GM13976 (cell line): ENCODE results near the gene CALML6.
"Not testable (repeated sequence)": the region's sequence is repeated elsewhere in the genome, so short reads cannot be mapped to it uniquely, and the experiment has no call there.

Experiments used
- DNase-seq: peaks from one replicate; pipeline ENCODE4 v3.0.0; 2012; ENCODE audit warnings: low spot score
- in situ Hi-C: fragments of 300-500 bp; cut with MboI; formaldehyde crosslinking; loops from one replicate; pipeline ENCODE4 v1.12.0; 2022; ENCODE audit warnings: low sequenced_read_pairs, mixed read lengths, inconsistent platforms; ENCODE audit not compliant: unreplicated experiment
- TF ChIP-seq, protein P1 (sequence below): IDR thresholded peaks from 2 replicates; pipeline ENCODE4 v1.5.1; 2012; ENCODE audit warnings: borderline replicate concordance, mild to moderate bottlenecking; ENCODE audit not compliant: insufficient read depth; ENCODE audit errors: extremely low read depth, missing control alignments, control extremely low read depth

The CALML6 gene

DNA sequence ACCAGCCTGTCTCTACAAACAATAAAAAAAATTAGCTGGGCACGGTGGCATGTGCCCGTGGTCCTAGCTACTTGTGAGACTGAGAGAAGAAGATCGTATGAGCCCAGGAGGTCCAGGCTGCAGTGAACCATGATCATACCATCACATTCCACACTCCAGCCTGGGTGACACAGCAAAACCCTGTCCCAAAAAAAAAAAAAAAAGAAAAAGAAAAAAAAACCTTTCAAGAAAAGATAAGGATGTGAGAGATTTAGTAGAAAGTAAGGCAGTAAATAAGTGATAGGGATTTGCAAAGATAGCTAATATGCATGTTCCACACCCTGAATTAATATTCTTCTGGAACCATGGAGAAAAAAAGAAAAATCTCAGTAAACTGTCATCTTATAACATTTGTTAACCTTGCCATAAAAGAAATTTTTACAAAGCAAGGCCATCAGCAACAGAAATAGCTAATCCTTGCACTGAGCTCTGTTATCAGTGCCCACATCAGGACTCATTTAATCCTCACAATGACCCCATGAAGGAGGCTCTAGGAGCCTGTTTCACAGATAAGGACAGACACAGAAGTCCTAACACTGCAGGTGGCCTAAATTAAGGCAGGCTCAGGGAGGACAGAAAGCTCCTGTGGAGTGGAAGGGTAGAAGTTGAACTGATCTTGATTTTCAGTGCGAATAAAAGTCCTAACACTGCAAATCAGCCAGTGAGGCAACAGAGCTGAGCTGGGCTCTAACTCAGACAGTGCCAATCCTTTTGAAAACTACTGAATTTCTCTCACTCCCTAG is 31.8 kb upstream of the CALML6 start:
- DNase-seq: no peak
- in situ Hi-C loops: no loop called here
- TF ChIP-seq, protein P1, sequence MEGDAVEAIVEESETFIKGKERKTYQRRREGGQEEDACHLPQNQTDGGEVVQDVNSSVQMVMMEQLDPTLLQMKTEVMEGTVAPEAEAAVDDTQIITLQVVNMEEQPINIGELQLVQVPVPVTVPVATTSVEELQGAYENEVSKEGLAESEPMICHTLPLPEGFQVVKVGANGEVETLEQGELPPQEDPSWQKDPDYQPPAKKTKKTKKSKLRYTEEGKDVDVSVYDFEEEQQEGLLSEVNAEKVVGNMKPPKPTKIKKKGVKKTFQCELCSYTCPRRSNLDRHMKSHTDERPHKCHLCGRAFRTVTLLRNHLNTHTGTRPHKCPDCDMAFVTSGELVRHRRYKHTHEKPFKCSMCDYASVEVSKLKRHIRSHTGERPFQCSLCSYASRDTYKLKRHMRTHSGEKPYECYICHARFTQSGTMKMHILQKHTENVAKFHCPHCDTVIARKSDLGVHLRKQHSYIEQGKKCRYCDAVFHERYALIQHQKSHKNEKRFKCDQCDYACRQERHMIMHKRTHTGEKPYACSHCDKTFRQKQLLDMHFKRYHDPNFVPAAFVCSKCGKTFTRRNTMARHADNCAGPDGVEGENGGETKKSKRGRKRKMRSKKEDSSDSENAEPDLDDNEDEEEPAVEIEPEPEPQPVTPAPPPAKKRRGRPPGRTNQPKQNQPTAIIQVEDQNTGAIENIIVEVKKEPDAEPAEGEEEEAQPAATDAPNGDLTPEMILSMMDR: no peak

DNA sequence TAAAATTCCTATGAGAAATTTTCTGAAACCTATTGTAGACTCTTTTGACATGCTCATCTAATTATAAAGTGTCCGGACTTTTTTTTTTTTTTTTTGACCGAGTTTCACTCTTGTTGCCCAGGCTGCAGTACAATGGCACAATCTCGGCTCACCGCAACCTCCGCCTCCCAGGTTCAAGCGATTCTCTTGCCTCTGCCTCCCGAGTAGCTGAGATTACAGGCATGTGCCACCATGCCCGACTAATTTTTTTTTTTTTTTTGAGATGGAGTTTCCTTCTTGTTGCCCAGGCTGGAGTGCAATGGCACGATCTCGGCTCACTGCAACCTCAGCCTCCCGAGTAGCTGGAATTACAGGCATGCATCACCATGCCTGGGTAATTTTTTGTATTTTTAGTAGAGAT is 31.2 kb upstream of the CALML6 start:
- DNase-seq, in situ Hi-C loops: not testable (repeated sequence)

DNA sequence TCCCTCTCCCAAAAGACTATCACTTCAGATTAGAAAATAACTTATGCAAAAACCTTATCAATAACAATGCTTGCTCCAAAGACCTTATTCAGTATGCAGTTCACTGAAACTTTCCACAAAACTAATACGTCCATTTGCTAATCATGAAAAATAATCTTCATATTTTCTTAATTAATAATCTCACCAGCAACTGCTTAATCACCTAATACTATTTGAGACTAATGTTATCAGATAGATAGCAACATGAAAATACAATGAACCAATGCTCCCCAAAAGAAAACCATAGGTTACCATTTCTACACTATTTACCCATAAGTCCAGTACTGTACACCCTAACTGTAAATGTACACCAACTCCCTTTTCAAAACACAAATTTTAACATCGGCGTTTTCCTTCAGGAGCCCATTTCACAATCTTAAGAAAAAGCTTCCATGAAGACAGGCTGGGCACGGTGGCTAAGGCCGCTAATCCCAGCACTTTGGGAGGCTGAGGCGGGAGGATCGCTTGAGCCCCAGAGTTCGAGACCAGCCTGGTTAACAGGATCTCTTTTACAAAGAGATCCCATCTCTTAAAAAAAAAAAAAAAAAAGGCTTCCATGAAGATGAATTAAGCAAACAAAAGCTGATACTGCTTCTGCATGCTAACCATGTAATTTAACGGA is 25.8 kb upstream of the CALML6 start:
- in situ Hi-C loops: no loop called here
- TF ChIP-seq, protein P1: no peak
- DNase-seq: no peak

DNA sequence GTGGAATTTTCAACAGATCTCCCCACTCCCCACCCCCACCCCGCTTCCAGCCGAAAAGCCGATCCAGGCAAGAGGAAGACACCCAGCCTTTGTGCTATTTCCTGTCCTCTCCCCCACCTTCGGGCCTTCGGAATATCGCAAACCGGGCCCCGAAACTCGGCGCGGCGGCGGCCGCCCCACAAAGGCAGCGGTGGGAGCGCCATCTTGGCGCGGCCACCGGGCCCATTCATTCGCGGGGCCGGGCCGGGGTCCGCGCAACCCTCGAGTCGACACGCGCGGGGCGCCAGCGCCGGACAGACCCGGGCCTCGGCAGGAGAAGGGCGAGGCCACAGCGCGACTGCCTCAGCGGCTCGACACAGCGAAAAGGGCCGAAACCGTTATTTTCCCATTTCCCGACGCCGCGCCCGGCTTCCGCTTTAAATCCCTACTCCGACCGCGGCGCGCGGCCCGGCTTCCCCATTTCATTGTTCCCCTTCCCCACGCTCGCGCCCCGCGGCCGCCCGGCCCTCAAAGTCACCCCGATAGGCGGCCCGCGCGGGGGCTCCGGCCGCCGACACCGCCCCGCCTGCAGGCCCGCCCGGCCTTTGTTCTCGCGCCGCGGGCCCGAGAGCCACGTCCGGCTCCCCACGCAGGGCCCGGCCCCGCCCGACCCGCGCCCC is 25.1 kb upstream of the CALML6 start:
- TF ChIP-seq, protein P1: no peak
- in situ Hi-C loops: no loop called here
- DNase-seq: peak; percentile 78

DNA sequence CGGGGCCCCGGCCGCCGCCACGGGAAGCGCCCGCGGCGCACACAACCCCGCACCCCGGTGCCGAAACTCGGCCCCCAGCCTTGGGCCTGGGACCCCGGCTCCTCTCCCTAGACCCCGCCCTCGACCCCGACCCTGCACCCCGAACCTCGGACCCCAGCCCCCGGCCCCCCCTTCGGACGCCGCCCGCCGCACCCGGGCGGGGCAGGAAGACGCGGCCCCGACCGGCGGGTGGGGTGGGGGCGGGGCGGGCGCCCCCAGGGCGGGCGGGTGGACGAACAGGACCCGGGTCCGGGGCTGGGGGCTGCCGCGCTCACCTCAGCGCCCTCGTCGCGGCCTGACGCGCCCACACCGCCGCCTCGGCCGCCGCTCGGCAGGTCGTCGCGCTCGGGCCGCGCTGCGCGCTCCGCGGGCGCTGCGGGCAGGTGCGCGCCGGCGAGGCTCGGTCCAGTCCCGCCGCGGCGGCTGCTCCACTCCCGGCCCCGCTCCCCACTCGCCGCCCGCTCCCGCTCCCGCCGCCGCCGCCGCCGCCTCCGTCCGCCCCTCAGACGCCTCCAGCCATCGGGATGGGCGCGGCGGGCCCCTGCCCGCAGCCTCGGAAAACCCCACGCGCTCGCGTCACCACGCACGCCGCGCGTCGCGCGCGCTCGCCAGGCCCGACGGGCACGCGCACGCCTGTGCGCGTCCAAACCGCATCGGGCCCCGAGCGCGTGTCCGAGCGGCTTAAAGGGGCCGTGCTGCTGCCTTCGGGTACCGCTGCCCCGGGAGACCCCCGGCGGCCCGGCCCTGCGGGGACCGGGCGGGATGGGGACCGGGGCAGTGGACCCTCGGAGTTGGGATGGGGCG is 24.3 kb upstream of the CALML6 start, which contains the start of gene GNB1:
GNB1 (minus strand) TSS at position 582 of the 843 bp plus-strand sequence. CDS start 65,634 bp downstream, outside the sequence.
- DNase-seq: peak; percentile 97
- TF ChIP-seq, protein P1: no peak
- in situ Hi-C loops: no loop called here

DNA sequence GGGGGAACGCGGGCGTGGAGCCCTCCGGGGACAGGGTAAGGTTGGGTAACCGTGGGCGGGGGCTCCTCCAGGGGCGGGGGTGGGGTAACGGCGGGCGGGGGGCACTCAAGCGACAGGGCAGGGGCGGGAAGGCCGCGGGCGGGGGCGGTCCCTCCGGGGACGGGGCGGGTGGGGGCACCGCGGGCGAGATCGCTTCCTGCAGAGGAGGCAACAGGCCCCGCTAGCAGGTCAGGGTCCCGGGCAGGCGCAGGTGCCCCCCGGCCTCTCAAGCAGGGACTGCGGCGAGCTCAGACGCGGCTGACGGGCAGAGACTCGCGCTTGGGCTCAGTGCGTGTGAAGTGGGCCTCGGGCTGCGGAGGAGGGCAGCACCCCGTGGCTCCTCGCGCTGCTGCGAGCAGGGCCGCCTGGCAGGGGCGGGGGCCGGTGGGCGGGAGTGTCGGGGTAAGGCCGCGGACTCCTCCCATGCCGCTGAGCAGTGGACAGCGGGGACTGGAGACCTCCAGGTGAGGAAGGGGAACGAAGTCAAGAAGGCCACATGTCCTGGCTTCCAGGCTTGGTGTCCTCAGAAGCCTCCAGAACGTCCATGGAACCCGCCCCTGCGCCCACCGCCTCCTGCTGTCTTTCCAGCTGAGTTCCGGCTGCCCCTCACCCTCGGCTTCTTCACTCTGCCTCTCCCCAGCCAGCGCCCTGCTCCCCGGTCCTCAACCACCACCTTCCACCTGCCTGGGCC is 23.5 kb upstream of the CALML6 start:
- TF ChIP-seq, protein P1: no peak
- in situ Hi-C loops: no loop called here
- peak; percentile 92 for DNase-seq
